ENCODE results near the gene SLC22A16.

DNA sequence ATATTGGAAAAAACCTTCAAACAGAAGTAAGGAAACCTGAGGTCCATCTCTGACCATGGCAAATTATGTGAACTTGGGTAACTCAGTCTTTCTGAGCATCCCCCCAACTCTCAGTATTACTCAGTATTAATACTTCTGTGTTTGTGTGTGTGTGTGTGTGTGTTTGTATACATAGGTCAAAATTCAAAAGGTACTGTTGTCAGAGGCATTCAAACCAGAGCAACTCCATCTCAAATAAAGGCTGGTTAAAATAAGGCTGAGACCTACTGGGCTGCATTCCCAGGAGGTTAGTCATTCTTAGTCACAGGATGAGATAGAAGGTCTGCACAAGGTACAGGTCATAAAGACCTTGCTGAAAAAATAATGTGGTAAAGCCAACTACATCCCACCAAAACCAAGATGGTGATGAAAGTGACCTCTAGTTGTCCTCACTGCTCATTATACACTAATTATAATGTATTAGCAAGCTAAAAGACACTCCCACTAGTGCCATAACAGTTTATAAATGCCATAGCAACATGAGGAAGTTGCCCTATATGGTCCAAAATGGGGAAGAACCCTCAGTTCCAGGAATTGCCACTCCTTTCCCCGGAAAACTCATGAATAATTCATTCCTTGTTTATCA is 33.3 kb upstream of the SLC22A16 start:
- no peak for TF ChIP-seq MAX (IDR thresholded peaks at IDR 0.05; ENCODE audit: insufficient read depth, insufficient read length)
- TF ChIP-seq, protein P1, sequence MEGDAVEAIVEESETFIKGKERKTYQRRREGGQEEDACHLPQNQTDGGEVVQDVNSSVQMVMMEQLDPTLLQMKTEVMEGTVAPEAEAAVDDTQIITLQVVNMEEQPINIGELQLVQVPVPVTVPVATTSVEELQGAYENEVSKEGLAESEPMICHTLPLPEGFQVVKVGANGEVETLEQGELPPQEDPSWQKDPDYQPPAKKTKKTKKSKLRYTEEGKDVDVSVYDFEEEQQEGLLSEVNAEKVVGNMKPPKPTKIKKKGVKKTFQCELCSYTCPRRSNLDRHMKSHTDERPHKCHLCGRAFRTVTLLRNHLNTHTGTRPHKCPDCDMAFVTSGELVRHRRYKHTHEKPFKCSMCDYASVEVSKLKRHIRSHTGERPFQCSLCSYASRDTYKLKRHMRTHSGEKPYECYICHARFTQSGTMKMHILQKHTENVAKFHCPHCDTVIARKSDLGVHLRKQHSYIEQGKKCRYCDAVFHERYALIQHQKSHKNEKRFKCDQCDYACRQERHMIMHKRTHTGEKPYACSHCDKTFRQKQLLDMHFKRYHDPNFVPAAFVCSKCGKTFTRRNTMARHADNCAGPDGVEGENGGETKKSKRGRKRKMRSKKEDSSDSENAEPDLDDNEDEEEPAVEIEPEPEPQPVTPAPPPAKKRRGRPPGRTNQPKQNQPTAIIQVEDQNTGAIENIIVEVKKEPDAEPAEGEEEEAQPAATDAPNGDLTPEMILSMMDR (IDR thresholded peaks at IDR 0.05; ENCODE audit: extremely low read depth in 1 of 2, insufficient read depth in 1 of 2, low read depth in 1 of 2, low read length in 2 of 2): no peak
- peak; percentile 40 for TF ChIP-seq POLR2A (IDR thresholded peaks at IDR 0.05; ENCODE audit: low read depth, low read length)
- TF ChIP-seq JUN (IDR thresholded peaks at IDR 0.05; ENCODE audit: borderline replicate concordance, insufficient read depth, insufficient read length, low read depth): peak; percentile 95
- peak; percentile 85 for TF ChIP-seq POLR2AphosphoS5 (IDR thresholded peaks at IDR 0.05; ENCODE audit: insufficient read depth, low read depth, low read length)
